HCT116 (cell line): Measurements from ENCODE around the gene CCN5. TPM values are rescaled to one million over a fixed set of nuclear protein-coding genes. Genes with fewer than 3 reads are reported as not detected.

Source experiments
- ATAC-seq: fragments of 200-7000 bp; cut with Tn5 transposase; 2 replicates; pipeline ENCODE4 v1.9.1; 2020; ENCODE audit warnings: mild to moderate bottlenecking, moderate library complexity
- BruUV-seq: library from RNA; stranded (reverse); fragments of 400-500 nt; replicated peaks from 2 replicates; lab custom pipeline; 2021; lab: Mats Ljungman, UMichigan
- CTCF ChIA-PET: fragments of 300-600 bp; sonication (Branson Sonifier 250); formaldehyde crosslinking; loops from one replicate; lab custom pipeline; 2021; ENCODE audit warnings: antibody characterized with exemption; lab: Charles Lee
- POLR2A ChIA-PET: fragments of 300-600, 350-600 bp; sonication (Branson Sonifier 250); formaldehyde crosslinking; loops from one replicate; lab custom pipeline; 2021; ENCODE audit warnings: antibody characterized with exemption; lab: Charles Lee
- RAD21 ChIA-PET, 2 experiments: fragments of 300-600 bp; sonication (Branson Sonifier 250); formaldehyde crosslinking; loops; one replicate each; lab custom pipeline; 2023; ENCODE audit warnings: low total read pairs in 2 of 2; ENCODE audit not compliant: uncharacterized antibody in 2 of 2, unreplicated experiment in 2 of 2, low non-redundant PET in 1 of 2; lab: Charles Lee
- DNase-seq: peaks from one replicate; pipeline ENCODE4 v3.0.0-alpha.2; 2010; ENCODE audit warnings: low read depth, low spot score
- H2AFZ ChIP-seq: fragments of 200-600 bp; shearing (Covaris generic), sonication (generic); 2 replicates; pipeline ENCODE4 v1.6.1; 2017; ENCODE audit warnings: low read depth, mixed run types, mixed read lengths, antibody characterized with exemption, low read length; ENCODE audit not compliant: poor library complexity, severe bottlenecking
- H3K27ac ChIP-seq: 2 replicates; pipeline ENCODE4 v1.5.1; 2012; ENCODE audit warnings: low read depth, low read length
- H3K27me3 ChIP-seq: fragments of 200-600 bp; sonication (generic); 2 replicates; pipeline ENCODE4 v1.6.1; 2016; ENCODE audit warnings: mixed run types, low read length, mixed read lengths; ENCODE audit not compliant: insufficient read depth
- H3K36me3 ChIP-seq, 2 experiments: fragments of 200-500 bp in 1 of 2; fragments of 200-600 bp in 1 of 2; sonication (Bioruptor generic) in 1 of 2; sonication (generic) in 1 of 2; 2 replicates each; pipeline versions ENCODE4 v1.5.1 to v1.6.1; 2014 to 2016; ENCODE audit warnings: low read length in 2 of 2, inconsistent platforms in 1 of 2, mixed read lengths in 1 of 2, mixed run types in 1 of 2; ENCODE audit not compliant: insufficient read depth in 2 of 2, control insufficient read depth in 1 of 2
- H3K4me1 ChIP-seq, 2 experiments: fragments of 200-600 bp in 1 of 2; sonication (generic) in 1 of 2; 2 replicates each; pipeline versions ENCODE4 v1.5.1 to v1.6.1; 2012 to 2017; ENCODE audit warnings: low read length in 2 of 2, inconsistent platforms in 1 of 2, mild to moderate bottlenecking in 1 of 2, mixed read lengths in 1 of 2, mixed run types in 1 of 2, moderate library complexity in 1 of 2; ENCODE audit not compliant: insufficient read depth in 2 of 2, control insufficient read depth in 1 of 2
- H3K4me2 ChIP-seq: fragments of 200-600 bp; sonication (generic); 2 replicates; pipeline ENCODE4 v1.6.1; 2017; ENCODE audit warnings: mixed run types, low read length, mixed read lengths
- H3K4me3 ChIP-seq, 2 experiments: fragments of 200-600 bp in 1 of 2; sonication (generic) in 1 of 2; replicated peaks in 1 of 2; 2 replicates each; pipeline ENCODE4 v1.5.1; 2011 to 2016; ENCODE audit warnings: low read length in 2 of 2, control low read depth in 1 of 2, low read depth in 1 of 2, mild to moderate bottlenecking in 1 of 2, mixed read lengths in 1 of 2, mixed run types in 1 of 2
- H3K79me2 ChIP-seq: fragments of 200-600 bp; sonication (generic); 2 replicates; pipeline ENCODE4 v1.6.1; 2017; ENCODE audit warnings: mild to moderate bottlenecking, mixed run types, low read length, moderate library complexity, mixed read lengths; ENCODE audit not compliant: insufficient read depth
- H3K9ac ChIP-seq: fragments of 200-600 bp; sonication (generic); 2 replicates; pipeline ENCODE4 v1.6.1; 2016; ENCODE audit warnings: low read length, mixed read lengths
- H3K9me2 ChIP-seq: fragments of 200-600 bp; sonication (generic), shearing (Covaris generic); 2 replicates; pipeline ENCODE4 v1.6.1; 2017; ENCODE audit warnings: mixed run types, mild to moderate bottlenecking, moderate library complexity; ENCODE audit not compliant: insufficient read depth
- H3K9me3 ChIP-seq, 2 experiments: fragments of 200-500 bp in 1 of 2; fragments of 200-600 bp in 1 of 2; sonication (Bioruptor generic) in 1 of 2; sonication (generic) in 1 of 2; 2 replicates each; pipeline ENCODE4 v1.6.1; 2014 to 2017; ENCODE audit warnings: low read length in 2 of 2, mixed read lengths in 2 of 2, inconsistent platforms in 1 of 2, low read depth in 1 of 2, mild to moderate bottlenecking in 1 of 2, mixed run types in 1 of 2, moderate library complexity in 1 of 2; ENCODE audit not compliant: control insufficient read depth in 1 of 2, insufficient read depth in 1 of 2
- H4K20me1 ChIP-seq: fragments of 200-600 bp; sonication (generic), shearing (Covaris generic); 2 replicates; pipeline ENCODE4 v1.6.1; 2017; ENCODE audit warnings: mixed run types, mild to moderate bottlenecking, moderate library complexity; ENCODE audit not compliant: insufficient read depth
- CBX3 ChIP-seq: IDR thresholded peaks from 2 replicates; pipeline ENCODE4 v1.6.1; 2012; ENCODE audit warnings: low read depth
- SIN3A ChIP-seq: IDR thresholded peaks from 2 replicates; pipeline ENCODE4 v1.6.1; 2012; ENCODE audit warnings: low read depth
- TCF7L2 ChIP-seq: IDR thresholded peaks from 2 replicates; pipeline ENCODE4 v1.7.0; 2011; ENCODE audit warnings: borderline replicate concordance, inconsistent platforms; ENCODE audit not compliant: insufficient read depth, insufficient read length; ENCODE audit errors: extremely low read depth
- ZFX ChIP-seq: fragments of 450-650 bp; IDR thresholded peaks from 2 replicates; pipeline ENCODE4 v1.6.1; 2017
- intact Hi-C: fragments of 100-400 bp; cut with micrococcal nuclease; formaldehyde crosslinking; loops from 2 replicates; pipeline ENCODE4 v1.10.0; 2022
- total RNA-seq: library from RNA; stranded (reverse); gene quantifications from one replicate; pipeline ENCODE4 v1.2.1, GENCODE V29; 2021; ENCODE audit not compliant: unreplicated experiment
- TF ChIP-seq, protein P1 (sequence below): IDR thresholded peaks from 2 replicates; pipeline ENCODE4 v1.6.1; 2011; ENCODE audit warnings: mild to moderate bottlenecking, low read length, moderate library complexity; ENCODE audit not compliant: insufficient replicate concordance; ENCODE audit errors: extremely low read depth
- TF ChIP-seq, protein P2 (sequence below): IDR thresholded peaks from 2 replicates; pipeline ENCODE4 v1.6.1; 2012; ENCODE audit warnings: low read depth

The CCN5 gene
- total RNA-seq, 1 experiment from 2014 or later = 0.20 TPM

DNA sequence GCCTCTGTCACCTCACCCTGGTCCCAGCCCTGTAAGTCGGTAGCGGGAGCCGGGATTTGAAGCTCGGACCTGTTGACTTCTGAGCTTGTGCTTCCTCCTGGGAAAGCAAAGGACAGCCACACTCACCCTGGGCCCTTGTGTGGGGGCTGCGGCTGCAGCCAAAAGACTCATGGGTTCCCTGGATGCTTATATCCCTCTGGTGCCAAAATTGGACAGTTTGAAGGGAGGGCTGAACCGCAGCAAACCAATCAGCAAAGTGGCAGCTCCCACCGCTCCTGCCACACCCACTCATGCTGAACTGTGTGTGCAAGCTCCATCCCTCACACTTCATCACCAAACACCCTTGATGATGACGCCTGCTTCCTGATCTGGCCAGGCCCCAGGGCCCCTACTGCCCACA is 3.9 kb upstream of the CCN5 start:
- DNase-seq = no peak
- Histone ChIP-seq H3K4me1 (peaks cover 17% of the 10 kb centered on the region in 2 experiments), H3K9me2 (no peaks in the 10 kb centered on the region), H3K79me2 (no peaks in the 10 kb centered on the region), H3K9ac (no peak overlapping the region), H2AFZ (no peak overlapping the region), H3K9me3 (no peaks in the 10 kb centered on the region), H3K4me3 (no peak overlapping the region), H4K20me1 (no peaks in the 10 kb centered on the region), H3K27ac (no peak overlapping the region), H3K4me2 (no peak overlapping the region), H3K27me3 (0 out of 2 replicates have a peak, but pooled peaks cover 3% of the 10 kb centered on the region), H3K36me3 (no peaks in the 10 kb centered on the region)
- no TSS peak for BruUV-seq
- RAD21 ChIA-PET = no interaction called here
- ATAC-seq = no peak
- TF ChIP-seq SIN3A (no peak), CBX3 (no peak), TCF7L2 (no peak), ZFX (no peak)
- TF ChIP-seq, protein P1, sequence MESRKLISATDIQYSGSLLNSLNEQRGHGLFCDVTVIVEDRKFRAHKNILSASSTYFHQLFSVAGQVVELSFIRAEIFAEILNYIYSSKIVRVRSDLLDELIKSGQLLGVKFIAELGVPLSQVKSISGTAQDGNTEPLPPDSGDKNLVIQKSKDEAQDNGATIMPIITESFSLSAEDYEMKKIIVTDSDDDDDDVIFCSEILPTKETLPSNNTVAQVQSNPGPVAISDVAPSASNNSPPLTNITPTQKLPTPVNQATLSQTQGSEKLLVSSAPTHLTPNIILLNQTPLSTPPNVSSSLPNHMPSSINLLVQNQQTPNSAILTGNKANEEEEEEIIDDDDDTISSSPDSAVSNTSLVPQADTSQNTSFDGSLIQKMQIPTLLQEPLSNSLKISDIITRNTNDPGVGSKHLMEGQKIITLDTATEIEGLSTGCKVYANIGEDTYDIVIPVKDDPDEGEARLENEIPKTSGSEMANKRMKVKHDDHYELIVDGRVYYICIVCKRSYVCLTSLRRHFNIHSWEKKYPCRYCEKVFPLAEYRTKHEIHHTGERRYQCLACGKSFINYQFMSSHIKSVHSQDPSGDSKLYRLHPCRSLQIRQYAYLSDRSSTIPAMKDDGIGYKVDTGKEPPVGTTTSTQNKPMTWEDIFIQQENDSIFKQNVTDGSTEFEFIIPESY = no peak
- TF ChIP-seq, protein P2, sequence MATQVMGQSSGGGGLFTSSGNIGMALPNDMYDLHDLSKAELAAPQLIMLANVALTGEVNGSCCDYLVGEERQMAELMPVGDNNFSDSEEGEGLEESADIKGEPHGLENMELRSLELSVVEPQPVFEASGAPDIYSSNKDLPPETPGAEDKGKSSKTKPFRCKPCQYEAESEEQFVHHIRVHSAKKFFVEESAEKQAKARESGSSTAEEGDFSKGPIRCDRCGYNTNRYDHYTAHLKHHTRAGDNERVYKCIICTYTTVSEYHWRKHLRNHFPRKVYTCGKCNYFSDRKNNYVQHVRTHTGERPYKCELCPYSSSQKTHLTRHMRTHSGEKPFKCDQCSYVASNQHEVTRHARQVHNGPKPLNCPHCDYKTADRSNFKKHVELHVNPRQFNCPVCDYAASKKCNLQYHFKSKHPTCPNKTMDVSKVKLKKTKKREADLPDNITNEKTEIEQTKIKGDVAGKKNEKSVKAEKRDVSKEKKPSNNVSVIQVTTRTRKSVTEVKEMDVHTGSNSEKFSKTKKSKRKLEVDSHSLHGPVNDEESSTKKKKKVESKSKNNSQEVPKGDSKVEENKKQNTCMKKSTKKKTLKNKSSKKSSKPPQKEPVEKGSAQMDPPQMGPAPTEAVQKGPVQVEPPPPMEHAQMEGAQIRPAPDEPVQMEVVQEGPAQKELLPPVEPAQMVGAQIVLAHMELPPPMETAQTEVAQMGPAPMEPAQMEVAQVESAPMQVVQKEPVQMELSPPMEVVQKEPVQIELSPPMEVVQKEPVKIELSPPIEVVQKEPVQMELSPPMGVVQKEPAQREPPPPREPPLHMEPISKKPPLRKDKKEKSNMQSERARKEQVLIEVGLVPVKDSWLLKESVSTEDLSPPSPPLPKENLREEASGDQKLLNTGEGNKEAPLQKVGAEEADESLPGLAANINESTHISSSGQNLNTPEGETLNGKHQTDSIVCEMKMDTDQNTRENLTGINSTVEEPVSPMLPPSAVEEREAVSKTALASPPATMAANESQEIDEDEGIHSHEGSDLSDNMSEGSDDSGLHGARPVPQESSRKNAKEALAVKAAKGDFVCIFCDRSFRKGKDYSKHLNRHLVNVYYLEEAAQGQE = no peak
- POLR2A ChIA-PET = no interaction called here
- intact Hi-C loops = no loop called here
- CTCF ChIA-PET = no interaction called here
